Measurements from ENCODE around the gene IP6K3.

DNA sequence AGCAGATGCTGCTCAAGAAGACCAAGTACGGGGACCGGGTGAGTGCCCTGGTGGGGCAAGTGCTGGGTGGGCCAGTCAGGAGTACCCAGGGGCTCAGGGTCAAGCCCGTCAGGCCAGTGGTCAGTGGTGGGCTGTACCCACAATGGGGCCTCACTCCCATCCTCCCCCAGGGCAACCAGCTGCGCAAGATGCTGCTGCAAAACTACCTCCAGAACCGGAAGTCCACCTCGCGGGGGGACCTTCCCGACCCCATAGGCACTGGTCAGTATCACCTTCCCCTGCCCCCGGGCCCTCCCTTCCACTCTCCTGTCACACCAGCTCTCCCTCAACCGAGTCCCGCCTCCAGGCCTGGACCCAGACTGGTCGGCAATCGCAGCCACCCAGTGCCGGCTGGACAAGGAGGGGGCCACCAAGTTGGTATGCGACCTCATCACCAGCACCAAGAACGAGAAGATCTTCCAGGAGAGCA, 62.2 kb downstream of the IP6K3 start:
- no peak for TF ChIP-seq POLR2AphosphoS5 (IDR thresholded peaks at IDR 0.05)
- TF ChIP-seq, protein P1, sequence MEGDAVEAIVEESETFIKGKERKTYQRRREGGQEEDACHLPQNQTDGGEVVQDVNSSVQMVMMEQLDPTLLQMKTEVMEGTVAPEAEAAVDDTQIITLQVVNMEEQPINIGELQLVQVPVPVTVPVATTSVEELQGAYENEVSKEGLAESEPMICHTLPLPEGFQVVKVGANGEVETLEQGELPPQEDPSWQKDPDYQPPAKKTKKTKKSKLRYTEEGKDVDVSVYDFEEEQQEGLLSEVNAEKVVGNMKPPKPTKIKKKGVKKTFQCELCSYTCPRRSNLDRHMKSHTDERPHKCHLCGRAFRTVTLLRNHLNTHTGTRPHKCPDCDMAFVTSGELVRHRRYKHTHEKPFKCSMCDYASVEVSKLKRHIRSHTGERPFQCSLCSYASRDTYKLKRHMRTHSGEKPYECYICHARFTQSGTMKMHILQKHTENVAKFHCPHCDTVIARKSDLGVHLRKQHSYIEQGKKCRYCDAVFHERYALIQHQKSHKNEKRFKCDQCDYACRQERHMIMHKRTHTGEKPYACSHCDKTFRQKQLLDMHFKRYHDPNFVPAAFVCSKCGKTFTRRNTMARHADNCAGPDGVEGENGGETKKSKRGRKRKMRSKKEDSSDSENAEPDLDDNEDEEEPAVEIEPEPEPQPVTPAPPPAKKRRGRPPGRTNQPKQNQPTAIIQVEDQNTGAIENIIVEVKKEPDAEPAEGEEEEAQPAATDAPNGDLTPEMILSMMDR (IDR thresholded peaks at IDR 0.05): no peak
- TF ChIP-seq POLR2A (IDR thresholded peaks at IDR 0.05): no peak
